ENCODE measurements around the gene LOXHD1.
A peak's percentile ranks its signal among the peaks of the same experiment; 100 is the strongest.

LOXHD1 gene

DNA sequence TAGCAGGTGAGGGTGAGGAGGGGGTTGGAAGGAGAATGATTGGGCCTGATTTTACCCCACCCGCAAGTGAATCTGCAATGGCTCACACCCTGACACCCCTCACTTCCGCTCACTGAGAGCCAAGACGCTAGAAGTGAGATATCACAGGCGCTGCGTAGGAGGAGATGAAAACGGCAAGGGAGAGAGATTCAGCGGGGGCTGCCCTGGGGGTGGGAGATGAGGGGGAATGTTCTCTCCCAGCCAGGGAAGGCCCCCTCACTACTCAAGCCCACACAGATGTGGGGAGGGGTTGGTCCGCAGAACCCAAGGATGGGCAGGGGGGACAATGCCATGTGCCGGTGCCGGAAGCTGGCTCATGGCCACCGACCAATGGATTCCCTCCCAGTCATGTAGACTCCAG lies 32.9 kb downstream of the LOXHD1 start:
- peak overlapping the region; percentile 56 for H3K4me2 ChIP-seq (ENCODE audit: insufficient read depth, low read length)
- no peaks in the 10 kb centered on the region for H3K36me3 ChIP-seq (ENCODE audit: insufficient read depth, low read length)
- TF ChIP-seq, protein P1, sequence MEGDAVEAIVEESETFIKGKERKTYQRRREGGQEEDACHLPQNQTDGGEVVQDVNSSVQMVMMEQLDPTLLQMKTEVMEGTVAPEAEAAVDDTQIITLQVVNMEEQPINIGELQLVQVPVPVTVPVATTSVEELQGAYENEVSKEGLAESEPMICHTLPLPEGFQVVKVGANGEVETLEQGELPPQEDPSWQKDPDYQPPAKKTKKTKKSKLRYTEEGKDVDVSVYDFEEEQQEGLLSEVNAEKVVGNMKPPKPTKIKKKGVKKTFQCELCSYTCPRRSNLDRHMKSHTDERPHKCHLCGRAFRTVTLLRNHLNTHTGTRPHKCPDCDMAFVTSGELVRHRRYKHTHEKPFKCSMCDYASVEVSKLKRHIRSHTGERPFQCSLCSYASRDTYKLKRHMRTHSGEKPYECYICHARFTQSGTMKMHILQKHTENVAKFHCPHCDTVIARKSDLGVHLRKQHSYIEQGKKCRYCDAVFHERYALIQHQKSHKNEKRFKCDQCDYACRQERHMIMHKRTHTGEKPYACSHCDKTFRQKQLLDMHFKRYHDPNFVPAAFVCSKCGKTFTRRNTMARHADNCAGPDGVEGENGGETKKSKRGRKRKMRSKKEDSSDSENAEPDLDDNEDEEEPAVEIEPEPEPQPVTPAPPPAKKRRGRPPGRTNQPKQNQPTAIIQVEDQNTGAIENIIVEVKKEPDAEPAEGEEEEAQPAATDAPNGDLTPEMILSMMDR (IDR thresholded peaks at IDR 0.05; ENCODE audit: borderline replicate concordance, extremely low read depth, low read length, poor library complexity, severe bottlenecking): no peak
- TF ChIP-seq EZH2 (IDR thresholded peaks at IDR 0.05; ENCODE audit: borderline replicate concordance, low read depth, low read length, severe bottlenecking): no peak
- H3K4me1 ChIP-seq (ENCODE audit: insufficient read depth, low read length): peaks cover 48% of the 10 kb centered on the region
- ATAC-seq (ENCODE audit: insufficient read depth, low read depth) (no peak), DNase-seq (peak; percentile 13)
- peak overlapping the region in 1 of 2 experiments; percentile 6; a peak in 1 of 4 replicates for H3K4me3 ChIP-seq (ENCODE audit: low read depth in 1 of 2, low read length in 2 of 2)
- no peaks in the 10 kb centered on the region for H4K20me1 ChIP-seq (ENCODE audit: insufficient read depth, low read length)
- H3K9ac ChIP-seq (ENCODE audit: low read depth, low read length): peak overlapping the region; percentile 57
- peak overlapping the region; percentile 76 for H2AFZ ChIP-seq (ENCODE audit: low read depth, low read length)
- H3K9me3 ChIP-seq (ENCODE audit: insufficient read depth, low read length, severe bottlenecking): no peaks in the 10 kb centered on the region
- no peaks in the 10 kb centered on the region for H3K27me3 ChIP-seq (ENCODE audit: insufficient read depth, low read length, poor library complexity)
- H3K79me2 ChIP-seq (ENCODE audit: insufficient read depth, low read length): no peaks in the 10 kb centered on the region
- H3K27ac ChIP-seq (ENCODE audit: low read length): peak overlapping the region; percentile 95

DNA sequence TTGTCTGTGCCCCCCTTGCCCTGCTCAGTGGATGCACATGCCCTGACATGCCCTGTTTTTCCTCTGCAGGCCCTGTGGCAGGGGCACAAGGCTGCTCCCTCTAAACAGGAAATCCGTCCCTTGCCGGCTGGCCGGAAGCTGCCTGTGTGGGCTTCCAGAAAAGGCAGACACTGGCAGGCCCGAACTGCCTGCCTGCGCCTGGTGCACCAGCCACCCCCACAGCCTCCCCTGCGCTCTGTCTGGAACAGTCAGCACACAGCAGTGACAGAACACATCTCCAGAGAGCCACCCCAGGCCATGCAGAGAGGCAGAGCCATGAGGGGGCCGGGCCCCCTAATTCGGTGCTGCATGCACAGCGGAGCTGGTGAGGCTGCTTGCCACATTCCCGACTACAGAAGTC lies 33.5 kb downstream of the LOXHD1 start:
- Histone ChIP-seq H4K20me1 (ENCODE audit: insufficient read depth, low read length) (no peaks in the 10 kb centered on the region), H3K27me3 (ENCODE audit: insufficient read depth, low read length, poor library complexity) (no peaks in the 10 kb centered on the region), H3K4me3 (ENCODE audit: low read depth in 1 of 2, low read length in 2 of 2) (peak overlapping the region in 1 of 2 experiments; percentile 6; a peak in 1 of 4 replicates), H3K79me2 (ENCODE audit: insufficient read depth, low read length) (no peaks in the 10 kb centered on the region), H3K9ac (ENCODE audit: low read depth, low read length) (peak overlapping the region; percentile 57), H3K9me3 (ENCODE audit: insufficient read depth, low read length, severe bottlenecking) (no peaks in the 10 kb centered on the region), H3K4me1 (ENCODE audit: insufficient read depth, low read length) (peaks cover 52% of the 10 kb centered on the region), H3K27ac (ENCODE audit: low read length) (peak overlapping the region; percentile 95), H3K36me3 (ENCODE audit: insufficient read depth, low read length) (no peaks in the 10 kb centered on the region), H2AFZ (ENCODE audit: low read depth, low read length) (peak overlapping the region; percentile 76), H3K4me2 (ENCODE audit: insufficient read depth, low read length) (peak overlapping the region; percentile 56)
- ATAC-seq (ENCODE audit: insufficient read depth, low read depth) (peak; percentile 91), DNase-seq (peak; percentile 91)
- no peak for TF ChIP-seq EZH2 (IDR thresholded peaks at IDR 0.05; ENCODE audit: borderline replicate concordance, low read depth, low read length, severe bottlenecking)
- TF ChIP-seq, protein P1 (IDR thresholded peaks at IDR 0.05; ENCODE audit: borderline replicate concordance, extremely low read depth, low read length, poor library complexity, severe bottlenecking): no peak

DNA sequence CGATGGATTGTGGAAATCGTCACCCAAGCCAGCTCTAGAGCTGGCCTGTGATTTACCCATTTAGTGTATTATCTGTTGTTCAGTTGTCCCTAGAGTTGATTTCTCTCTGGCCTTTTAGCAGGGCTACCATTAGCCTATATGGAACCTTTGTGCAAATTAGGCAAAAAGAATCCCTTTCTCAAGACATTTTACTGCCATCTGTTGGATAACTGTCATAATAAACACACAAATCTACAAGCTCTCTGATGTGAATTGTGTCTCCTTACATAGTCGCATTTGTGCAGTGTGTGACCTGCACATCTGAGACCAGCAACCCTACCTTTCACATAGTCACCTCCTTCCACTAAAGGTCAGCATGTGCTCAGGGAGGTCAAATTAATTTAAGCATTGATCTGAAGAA lies 34.0 kb downstream of the LOXHD1 start:
- no peaks in the 10 kb centered on the region for H3K27me3 ChIP-seq (ENCODE audit: insufficient read depth, low read length, poor library complexity)
- peak overlapping the region; percentile 76 for H2AFZ ChIP-seq (ENCODE audit: low read depth, low read length)
- H3K36me3 ChIP-seq (ENCODE audit: insufficient read depth, low read length): no peaks in the 10 kb centered on the region
- peak; percentile 29 for ATAC-seq (ENCODE audit: insufficient read depth, low read depth)
- no peaks in the 10 kb centered on the region for H3K79me2 ChIP-seq (ENCODE audit: insufficient read depth, low read length)
- no peaks in the 10 kb centered on the region for H4K20me1 ChIP-seq (ENCODE audit: insufficient read depth, low read length)
- TF ChIP-seq, protein P1 (IDR thresholded peaks at IDR 0.05; ENCODE audit: borderline replicate concordance, extremely low read depth, low read length, poor library complexity, severe bottlenecking): peak; percentile 70
- TF ChIP-seq EZH2 (IDR thresholded peaks at IDR 0.05; ENCODE audit: borderline replicate concordance, low read depth, low read length, severe bottlenecking): no peak
- peak overlapping the region; percentile 56 for H3K4me2 ChIP-seq (ENCODE audit: insufficient read depth, low read length)
- no peaks in the 10 kb centered on the region for H3K9me3 ChIP-seq (ENCODE audit: insufficient read depth, low read length, severe bottlenecking)
- H3K4me3 ChIP-seq (ENCODE audit: low read depth in 1 of 2, low read length in 2 of 2): peak overlapping the region in 1 of 2 experiments; percentile 6; a peak in 1 of 4 replicates
- peak overlapping the region; percentile 57 for H3K9ac ChIP-seq (ENCODE audit: low read depth, low read length)
- no peak for DNase-seq
- H3K27ac ChIP-seq (ENCODE audit: low read length): peak overlapping the region; percentile 95
- peaks cover 57% of the 10 kb centered on the region for H3K4me1 ChIP-seq (ENCODE audit: insufficient read depth, low read length)
